ENCODE measurements around the gene ZEB1.
"Not testable (repeated sequence)": the region's sequence is repeated elsewhere in the genome, so short reads cannot be mapped to it uniquely, and the experiment has no call there.

ZEB1 gene

GRCh38 chr10:31427334-31427733, 108.3 kb downstream of the ZEB1 start:
- not testable (repeated sequence) for DNase-seq

DNA sequence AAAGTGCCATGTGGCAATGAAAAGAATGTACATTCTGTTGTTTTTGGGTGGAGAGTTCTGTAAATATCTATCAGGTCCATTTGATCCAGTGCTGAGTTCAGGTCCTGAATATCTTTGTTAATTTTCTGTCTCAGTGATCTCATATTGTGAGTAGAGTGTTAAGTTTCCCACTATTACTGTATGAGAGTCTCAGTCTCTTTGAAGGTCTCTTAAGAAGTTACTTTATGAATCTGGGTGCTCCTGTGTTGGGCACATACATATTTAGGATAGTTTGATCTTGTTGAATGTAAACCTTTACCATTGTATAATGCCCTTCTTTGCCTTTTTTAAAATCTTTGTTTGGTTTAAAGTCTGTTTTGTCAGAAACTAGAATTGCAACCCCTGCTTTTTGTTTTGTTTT, 109.5 kb downstream of the ZEB1 start:
- not testable (repeated sequence) for DNase-seq

- no peak for DNase-seq
Measured at GRCh38 chr10:31431021-31431420, 112.0 kb downstream of the ZEB1 start.

DNA sequence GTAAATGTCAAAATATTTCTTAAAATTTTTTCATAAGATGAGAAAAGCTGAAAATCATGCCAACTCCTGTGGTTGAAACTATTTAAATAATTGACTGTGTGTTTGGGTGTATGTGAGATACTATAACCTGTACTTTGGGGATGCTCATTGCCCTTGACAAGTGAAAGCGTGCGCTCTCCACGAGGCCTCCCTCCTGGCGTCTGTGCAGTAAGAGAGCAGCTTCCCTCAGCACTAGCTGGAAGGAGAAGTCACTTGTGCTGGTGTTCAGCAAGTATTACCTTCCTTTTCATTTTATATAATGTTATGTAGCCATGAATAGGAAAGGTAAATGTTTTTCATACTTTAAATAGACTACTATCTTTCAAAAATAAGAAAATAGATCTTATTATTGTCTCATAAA, 118.9 kb downstream of the ZEB1 start:
- no peak for DNase-seq

GRCh38 chr10:31451766-31452165, 132.8 kb downstream of the ZEB1 start:
- DNase-seq = no peak

GRCh38 chr10:31456468-31456867, 137.5 kb downstream of the ZEB1 start:
- DNase-seq = no peak

DNA sequence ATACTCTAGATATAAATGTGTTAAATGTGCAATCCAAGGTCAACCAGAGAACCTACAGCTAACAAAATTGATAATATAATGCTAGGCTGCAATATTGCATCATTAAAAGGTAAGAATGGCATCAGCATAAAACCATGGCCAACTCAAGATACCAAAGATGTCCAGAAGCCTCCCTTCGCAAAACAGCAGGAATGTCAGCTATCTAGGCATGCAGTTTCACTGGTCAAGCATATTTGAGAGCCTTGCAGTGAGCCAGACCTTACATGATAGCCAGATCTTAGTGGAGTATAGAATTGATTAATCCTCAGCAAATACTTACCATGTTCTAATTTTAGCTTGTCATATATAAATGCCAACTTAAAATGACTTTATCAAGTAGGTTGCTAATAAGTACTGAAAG, 138.8 kb downstream of the ZEB1 start:
- no peak for DNase-seq

DNA sequence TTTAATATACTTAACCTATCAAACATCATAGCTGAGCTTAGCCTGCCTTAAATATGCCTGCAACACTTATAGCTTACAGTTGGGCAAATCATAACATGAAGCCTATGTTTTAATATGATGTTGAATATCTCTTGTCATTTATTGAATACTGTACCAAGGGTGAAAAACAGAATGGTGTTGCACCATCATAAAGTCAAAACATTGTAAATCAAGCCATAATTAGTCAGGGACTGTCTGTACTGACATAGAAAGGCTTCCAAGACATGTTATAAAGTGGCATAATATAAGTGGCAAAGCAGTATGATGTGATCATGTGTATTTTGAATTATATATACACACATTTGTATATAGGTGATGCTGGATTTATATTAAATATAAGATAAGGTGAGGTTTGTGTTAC, 140.0 kb downstream of the ZEB1 start:
- no peak for DNase-seq

GRCh38 chr10:31460242-31460641, 141.2 kb downstream of the ZEB1 start:
- DNase-seq = no peak

DNA sequence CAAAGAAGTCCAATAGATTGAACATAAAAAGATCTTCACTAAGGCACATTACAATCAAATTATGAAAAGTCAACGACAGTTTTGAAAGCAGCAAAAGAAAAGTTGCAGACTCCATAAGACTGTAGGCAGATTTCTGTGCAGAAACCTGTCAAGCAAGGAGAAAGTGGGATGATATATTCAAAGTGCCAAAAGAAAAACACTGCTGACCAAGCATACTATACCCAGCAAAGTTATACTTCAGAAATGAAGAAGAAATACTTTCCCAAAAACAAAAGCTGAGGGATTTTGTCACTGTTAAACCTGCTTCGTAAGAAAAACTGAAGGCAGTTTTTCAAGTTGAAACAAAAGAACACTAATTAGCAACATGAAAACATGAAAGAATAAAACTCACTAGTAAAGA, 145.5 kb downstream of the ZEB1 start:
- no peak for DNase-seq

DNA sequence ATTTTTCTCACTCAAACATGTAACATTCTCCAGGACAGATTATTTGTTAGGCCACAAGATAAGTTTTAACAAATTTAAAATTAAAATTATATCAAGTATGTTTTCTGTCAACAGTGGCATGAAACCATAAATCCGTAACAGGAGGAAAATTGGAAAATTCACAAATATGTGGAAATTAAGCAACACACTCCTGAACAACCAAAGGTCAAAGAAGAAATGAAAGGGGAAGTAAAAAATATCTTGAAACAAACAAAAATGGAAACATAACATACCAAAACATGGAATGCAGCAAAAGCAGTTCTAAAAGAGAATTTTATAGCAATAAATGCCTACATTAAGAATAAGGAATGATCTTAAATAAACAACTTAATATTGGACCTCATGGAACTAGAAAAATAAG, 147.3 kb downstream of the ZEB1 start:
- no peak for DNase-seq

GRCh38 chr10:31467791-31468535, 148.9 kb downstream of the ZEB1 start:
- DNase-seq = no peak

DNA sequence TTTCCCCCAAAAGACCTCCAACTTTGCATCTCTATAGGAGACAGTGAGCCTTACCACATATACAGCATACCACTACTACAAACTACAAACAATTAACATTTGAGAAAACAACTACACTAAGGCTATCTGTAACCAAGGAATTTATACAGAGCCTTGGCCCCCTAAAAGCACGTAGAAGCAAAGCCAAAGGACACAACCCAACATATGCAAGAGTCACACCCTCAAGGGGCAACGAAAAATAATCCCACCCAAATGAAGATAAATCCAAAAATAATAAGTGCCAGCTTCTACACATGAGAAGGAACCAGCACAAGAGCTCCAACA, 149.5 kb downstream of the ZEB1 start:
- DNase-seq = no peak

GRCh38 chr10:31475519-31475918, 156.5 kb downstream of the ZEB1 start:
- DNase-seq = no peak

DNA sequence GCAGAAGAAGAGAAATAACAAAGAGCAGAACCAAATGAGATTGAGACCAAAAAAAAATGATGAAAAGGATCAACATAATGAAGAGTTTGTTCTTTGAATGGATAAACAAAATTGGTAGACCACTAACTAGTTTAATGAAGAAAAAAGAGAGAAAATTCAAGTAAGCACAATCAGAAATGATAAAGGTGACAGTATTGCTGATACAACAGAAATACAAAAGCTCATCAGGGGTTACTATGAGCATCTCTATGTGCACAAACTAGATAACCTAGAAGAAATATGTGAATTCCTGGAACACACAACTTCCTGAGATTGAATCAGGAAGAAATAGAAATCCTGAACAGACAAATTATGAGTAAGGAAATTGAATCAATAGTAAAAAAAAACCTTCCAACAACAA, 157.1 kb downstream of the ZEB1 start:
- DNase-seq = no peak

DNA sequence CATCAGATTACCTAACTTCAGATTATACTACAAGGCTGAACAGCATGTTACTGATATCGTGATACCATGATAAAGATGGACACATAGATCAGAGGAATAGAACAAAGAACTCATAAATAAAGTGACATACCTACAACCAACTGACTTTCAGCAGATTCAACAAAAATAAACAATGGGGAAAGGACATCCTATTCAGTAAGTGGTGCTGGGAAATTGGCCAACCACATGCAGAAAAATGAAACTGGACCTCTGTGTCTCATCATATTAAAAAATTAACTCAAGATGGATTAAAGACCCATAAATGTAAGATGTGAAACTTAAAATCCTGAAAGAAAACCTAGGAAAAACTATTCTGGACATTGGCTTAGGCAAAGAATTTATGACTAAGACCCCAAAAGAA, 158.6 kb downstream of the ZEB1 start:
- no peak for DNase-seq

DNA sequence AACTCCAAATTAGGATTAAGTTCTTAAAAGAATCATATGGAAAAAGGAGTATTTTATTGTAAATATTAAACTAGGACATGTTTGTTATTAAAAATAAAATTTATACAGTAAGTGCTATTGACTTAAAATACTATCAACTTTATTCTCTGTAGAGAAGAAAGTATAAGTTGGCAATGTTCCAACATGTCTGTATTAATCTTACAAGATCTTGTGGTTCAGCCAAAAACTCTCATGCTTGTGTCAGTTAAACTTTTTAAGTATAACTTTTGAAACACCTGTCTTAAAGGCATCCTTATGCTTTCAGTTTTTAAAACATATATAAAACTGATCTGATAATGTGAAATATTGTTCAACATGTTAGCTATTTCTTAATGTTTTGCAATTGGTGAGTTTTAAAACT, 160.7 kb downstream of the ZEB1 start:
- no peak for DNase-seq

DNA sequence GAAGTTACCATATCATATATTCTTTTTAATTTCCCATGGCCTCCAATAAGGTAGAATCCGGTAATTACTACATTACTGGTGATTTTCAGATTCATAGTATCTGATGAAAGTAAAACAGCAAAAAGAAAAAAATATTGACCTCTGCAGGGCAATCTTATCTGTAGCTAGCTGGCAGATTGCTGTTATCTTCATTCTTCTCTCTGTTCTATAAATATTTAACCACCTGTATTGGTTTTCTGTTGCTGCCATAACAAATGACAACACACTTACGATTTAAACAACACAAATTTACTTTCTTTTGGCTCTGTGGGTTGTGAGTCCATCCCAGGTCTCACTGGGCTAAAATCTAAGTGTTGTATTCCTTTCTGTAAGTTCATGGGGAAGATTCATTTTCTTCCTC, 164.5 kb downstream of the ZEB1 start:
- no peak for DNase-seq

- DNase-seq = no peak
Measured at GRCh38 chr10:31484431-31485135, 165.6 kb downstream of the ZEB1 start.

GRCh38 chr10:31490858-31491504, 172.0 kb downstream of the ZEB1 start:
- peak; percentile 15 for DNase-seq

DNA sequence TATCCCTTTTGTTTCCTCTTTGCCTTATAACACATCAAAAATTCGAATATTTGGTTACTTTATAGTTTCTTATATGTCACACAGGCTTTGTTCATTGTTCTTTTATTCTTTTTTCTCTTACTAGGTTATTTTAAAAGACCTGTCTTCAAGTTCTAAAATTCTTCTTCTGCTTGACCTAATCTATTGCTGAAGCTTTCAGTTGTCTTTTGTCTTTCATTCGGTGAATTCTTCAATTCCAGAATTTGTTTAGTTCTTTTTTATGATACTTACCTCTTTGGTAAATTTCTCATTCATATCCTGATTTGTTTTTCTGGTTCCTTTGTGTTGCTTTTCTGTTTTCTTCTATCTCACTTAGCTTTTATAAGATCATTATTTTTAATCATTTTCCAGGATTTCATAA, 188.4 kb downstream of the ZEB1 start:
- no peak for DNase-seq

- DNase-seq = no peak
Measured at GRCh38 chr10:31508234-31508633, 189.2 kb downstream of the ZEB1 start.

GRCh38 chr10:31508882-31509281, 189.9 kb downstream of the ZEB1 start:
- DNase-seq = no peak

GRCh38 chr10:31509989-31510388, 191.0 kb downstream of the ZEB1 start:
- no peak for DNase-seq

Measured in CD4-positive, alpha-beta T cell treated with Interleukin-6 for 4 hours (primary cell).